ENCODE results near the gene TSC1.
"Not testable (repeated sequence)": the region's sequence is repeated elsewhere in the genome, so short reads cannot be mapped to it uniquely, and the experiment has no call there.

The TSC1 gene

GRCh38 chr9:132944294-132945185 lies at the start of gene TSC1:
Gene TSC1, minus strand, starts transcription at chr9:132944616. Its CDS starts 15,744 bp downstream, at chr9:132928872.
- peak; percentile 98 to 99 for DNase-seq (ENCODE audit: low read depth in 2 of 2)

DNA sequence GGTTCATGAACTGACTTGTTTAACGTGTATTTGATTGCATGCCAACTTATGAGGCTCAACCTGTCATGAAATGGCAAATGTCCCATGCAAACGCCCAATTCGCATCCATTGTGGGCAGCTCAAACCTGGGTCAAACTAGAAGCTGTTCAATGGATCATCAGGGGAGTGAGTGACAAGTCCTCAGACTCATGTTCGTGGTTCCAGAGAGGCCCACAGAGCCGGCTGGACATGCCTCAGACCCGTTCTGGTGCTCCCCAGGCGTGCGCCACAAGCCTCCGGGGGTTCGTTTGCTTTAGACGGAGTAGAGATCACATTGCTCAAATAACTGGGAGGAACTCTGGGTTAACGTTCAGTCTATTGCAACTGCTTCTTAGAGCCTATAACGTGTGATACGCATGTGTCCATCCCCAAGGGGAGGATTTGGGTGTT lies 49.1 kb upstream of the TSC1 start:
- DNase-seq (ENCODE audit: low read depth in 2 of 2), result no peak

GRCh38 chr9:132991351-132992300 lies 47.2 kb upstream of the TSC1 start:
- DNase-seq (ENCODE audit: low read depth in 2 of 2), result no peak

DNA sequence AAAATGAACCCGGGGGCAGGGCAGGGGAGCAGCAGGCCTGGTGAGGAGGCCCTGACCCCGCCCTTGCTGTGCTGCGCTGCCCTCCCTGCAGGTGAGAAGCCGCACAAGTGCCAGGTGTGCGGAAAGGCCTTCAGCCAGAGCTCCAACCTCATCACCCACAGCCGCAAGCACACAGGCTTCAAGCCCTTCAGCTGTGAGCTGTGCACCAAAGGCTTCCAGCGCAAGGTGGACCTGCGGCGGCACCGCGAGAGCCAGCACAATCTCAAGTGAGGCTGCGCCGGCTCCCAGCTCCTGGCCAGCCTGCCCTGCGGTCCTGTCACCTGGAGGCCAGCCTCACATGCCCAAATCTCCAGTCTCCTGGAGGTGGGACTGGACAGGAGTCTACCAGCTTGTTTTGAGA lies 46.4 kb upstream of the TSC1 start:
- DNase-seq (ENCODE audit: low read depth in 2 of 2), result no peak

DNA sequence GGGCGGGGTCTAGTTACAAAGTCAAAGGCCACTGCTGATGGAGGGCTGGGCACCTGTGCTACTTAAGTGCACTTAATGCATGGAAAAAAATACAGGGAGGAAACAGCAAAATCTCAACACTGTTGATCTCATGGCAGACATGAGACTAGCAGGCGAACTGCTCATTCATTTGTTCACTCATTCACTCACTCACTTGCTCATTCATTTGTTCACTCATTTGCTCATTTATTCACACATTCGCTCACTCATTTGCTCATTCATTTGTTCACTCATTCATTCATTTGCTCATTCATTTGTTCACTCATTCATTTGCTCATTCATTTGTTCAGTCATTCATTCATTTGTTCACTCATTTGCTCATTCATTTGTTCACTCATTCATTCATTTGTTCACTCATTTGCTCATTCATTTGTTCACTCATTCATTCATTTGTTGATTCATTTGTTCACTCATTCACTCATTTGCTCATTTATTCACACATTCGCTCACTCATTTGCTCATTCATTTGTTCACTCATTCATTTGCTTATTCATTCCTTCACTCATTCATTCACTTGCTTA lies 45.7 kb upstream of the TSC1 start:
- not testable (repeated sequence) for DNase-seq (ENCODE audit: low read depth in 2 of 2)

GRCh38 chr9:132989414-132989996 lies 45.1 kb upstream of the TSC1 start:
- DNase-seq (ENCODE audit: low read depth in 2 of 2), result no peak

DNA sequence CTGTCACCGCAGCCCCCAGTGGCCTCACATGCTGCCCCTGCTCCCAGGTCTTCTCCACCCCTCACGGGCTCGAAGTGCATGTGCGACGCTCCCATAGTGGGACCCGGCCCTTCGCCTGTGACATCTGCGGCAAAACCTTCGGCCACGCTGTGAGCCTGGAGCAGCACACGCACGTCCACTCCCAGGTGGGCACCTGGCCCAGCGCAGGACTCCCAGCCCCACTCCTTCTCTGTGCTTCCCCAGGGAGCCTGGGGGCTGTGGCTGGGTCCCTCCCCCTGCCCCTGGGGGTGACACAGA lies 44.5 kb upstream of the TSC1 start:
- no peak for DNase-seq (ENCODE audit: low read depth in 2 of 2)

GRCh38 chr9:132988244-132989013 lies 44.0 kb upstream of the TSC1 start:
- DNase-seq (ENCODE audit: low read depth in 2 of 2), result no peak

DNA sequence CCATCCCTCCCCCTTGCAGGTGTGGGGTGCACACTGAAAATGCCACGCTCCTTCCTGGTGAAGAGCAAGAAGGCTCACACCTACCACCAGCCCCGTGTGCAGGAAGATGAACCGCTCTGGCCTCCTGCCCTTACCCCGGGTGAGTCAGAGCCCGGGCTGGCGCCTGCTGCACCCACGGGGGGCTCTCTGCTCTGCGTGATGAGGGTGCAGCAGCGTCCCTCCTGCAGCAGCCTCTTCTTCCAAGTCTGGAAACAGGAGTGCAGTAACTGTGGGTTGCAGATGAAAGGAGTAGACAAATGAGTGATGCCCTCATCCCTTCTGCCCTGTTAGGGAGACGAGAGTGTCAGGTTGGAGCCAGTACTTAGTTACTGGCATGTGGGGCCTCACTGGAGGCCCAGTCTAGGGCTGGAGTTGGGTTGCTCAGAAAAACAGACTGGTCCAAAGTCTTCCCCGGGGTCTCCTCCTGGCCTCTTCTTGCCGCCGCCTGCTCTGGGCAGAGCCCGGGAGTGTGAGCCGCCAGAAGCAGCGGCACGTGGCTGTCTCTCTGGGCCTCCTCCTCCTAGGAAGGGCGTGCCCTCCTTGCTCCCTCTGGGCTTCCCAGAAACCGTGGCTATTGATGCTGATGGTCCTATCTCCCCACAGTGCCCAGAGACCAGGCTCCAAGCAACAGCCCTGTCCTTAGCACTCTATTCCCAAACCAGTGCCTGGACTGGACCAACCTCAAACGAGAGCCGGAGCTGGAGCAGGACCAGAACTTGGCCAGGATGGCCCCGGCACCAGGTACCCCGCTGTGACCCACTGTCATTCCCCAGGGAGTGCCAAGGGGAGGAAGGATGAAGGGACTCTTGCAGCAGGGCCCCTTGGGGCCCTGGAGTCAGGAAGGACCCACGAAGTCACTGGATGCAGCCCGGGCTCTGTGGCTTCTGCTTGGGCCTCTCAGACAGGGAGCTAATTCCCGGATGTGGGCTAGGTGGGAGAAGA lies 42.5 kb upstream of the TSC1 start:
- DNase-seq (ENCODE audit: low read depth in 2 of 2), result no peak

DNA sequence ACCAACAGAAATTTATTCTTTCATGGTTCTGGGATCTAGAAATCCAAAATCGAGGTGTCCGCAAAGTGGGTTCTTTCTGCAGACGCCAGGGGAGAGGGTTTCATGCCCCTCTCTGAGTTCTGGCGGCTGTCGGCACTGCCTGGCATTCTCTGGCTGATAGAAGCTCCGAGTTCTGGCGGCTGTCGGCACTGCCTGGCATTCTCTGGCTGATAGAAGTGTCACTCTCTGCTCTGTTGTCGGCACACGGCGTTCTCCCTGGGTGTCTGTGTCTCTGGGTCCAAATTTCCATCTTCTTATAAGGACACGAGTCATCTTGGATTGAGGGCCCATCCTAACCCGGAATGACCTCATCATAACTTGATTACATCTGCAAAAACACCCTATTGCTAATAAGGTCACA lies 41.7 kb upstream of the TSC1 start:
- DNase-seq (ENCODE audit: low read depth in 2 of 2), result no peak

DNA sequence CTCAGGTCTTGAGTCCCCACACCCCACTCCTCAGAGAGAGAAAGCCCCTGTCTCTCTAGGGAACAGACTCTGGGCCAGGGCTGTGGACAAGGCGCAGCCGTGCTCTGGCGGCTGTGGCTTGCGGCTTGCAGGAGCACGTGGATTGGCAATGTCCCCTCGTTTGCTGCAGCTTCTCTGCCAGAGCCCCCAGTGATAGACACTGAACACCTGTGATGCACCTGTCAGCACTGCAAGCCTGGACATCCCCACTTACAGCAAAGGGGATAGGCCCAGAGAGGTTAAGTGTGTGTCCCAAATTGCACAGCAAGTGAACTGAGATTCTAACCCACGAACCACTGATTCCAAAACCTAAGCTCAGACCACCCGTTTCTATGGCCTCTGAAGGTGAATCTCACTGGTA lies 41.1 kb upstream of the TSC1 start:
- DNase-seq (ENCODE audit: low read depth in 2 of 2), result no peak

GRCh38 chr9:132985071-132985350 lies 40.6 kb upstream of the TSC1 start:
- no peak for DNase-seq (ENCODE audit: low read depth in 2 of 2)

- no peak for DNase-seq (ENCODE audit: low read depth in 2 of 2)
Observed at GRCh38 chr9:132984202-132985070, 40.0 kb upstream of the TSC1 start.

- DNase-seq (ENCODE audit: low read depth in 2 of 2), result no peak
Observed at GRCh38 chr9:132983491-132984201, 39.2 kb upstream of the TSC1 start.

DNA sequence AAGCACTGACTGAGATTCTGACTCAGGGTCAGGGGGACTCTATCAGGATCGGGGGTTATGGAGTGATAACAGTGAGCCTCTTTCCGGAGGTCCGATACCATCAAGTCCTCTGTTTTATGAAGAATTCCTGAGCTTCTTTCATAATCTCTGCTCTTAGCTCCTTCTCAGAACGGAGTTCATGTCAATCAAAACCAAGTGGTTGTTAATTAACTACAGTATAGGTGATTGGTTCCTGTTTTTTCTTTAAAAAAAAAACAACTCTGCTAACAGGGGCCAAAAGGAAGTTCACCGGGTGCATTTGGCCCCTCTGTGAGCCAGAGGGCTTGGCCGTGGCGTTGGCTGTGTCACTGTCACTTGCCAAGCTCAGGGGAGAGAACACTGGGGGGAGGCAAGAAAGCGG lies 38.0 kb upstream of the TSC1 start:
- DNase-seq (ENCODE audit: low read depth in 2 of 2), result no peak

GRCh38 chr9:132980157-132980556 lies 35.7 kb upstream of the TSC1 start:
- DNase-seq (ENCODE audit: low read depth in 2 of 2), result no peak

DNA sequence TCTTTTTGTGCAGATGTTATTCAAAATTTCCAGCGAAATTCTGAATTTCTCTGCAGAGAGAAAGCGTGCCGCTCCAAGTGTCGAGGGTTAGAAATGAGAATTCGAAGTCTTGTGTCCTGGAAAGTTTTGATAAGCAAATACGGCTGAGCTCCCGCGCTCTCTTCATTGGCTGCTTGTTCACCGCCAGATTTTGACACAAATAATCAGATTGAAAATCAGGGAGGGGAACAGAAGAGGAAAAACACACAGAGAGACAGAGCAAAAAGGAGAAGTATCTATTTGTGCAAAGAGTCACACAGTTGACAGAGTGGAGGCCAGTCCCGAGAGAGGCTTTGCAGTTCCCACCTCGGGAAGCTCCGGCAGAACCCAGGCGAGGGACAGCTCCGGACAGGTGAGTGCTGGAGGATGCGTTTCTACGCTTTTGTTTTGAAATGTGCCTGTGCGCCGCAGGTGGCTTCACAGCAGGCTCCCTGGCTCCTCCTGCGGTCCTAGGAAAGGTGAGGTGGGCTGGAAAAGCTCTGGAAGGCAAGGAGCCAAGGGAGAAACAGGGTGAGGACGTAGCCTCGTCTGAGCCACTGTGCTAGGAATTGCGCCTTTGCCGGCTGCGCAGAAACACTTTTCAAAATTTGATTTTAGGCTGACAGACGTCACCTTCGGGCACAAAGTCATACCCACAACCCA lies 34.2 kb upstream of the TSC1 start, which contains the start of gene GFI1B:
Gene GFI1B, plus strand, starts transcription at position 244 of the 681 bp plus-strand sequence. CDS start 7,985 bp downstream, outside the sequence.
- no peak for DNase-seq (ENCODE audit: low read depth in 2 of 2)

DNA sequence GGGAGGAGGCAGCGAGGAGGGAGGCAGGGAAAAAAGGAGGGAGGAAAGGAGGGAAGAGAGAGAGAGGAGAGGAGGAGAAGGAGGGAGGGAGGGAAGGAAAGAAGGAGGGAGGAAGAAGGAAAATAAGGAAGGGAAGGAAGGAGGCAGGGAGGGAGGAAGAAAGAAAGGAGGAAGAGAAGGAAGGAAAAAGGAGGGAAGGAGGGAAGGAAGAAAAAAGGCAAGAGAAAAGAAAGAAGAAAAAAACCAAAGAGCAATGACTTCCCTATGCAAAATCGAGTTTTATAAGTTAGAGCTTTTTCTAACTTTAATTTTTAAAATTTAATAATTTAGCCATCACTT lies 33.7 kb upstream of the TSC1 start:
- DNase-seq (ENCODE audit: low read depth in 2 of 2), result no peak

Measured in stimulated activated CD4-positive, alpha-beta T cell treated with anti-CD3 and anti-CD28 coated beads, Interleukin-1b, Interleukin-23, amount 100 ng/mL, for 4 hours (primary cell).